Gastrocnemius medialis (tissue), 4 donors: ENCODE data around the gene PRUNE2. TPM values are rescaled to one million over a fixed set of nuclear protein-coding genes. Genes with fewer than 3 reads are reported as not detected.

Experiments used
- ATAC-seq, 2 donors: fragments of 150-250 bp; one replicate each; pipeline ENCODE4 v1.9.1; 2016
- DNase-seq, 2 donors: peaks; one replicate each; pipeline ENCODE4 v3.0.0-alpha.2; 2019
- H3K27ac ChIP-seq, 4 donors: fragments of 200-600 bp; sonication (generic); 1 replicate in 1 of 4; 2 replicates in 3 of 4; pipeline ENCODE4 v1.5.1; 2016 to 2018; ENCODE audit warnings: mild to moderate bottlenecking in 2 of 4, moderate library complexity in 1 of 4
- H3K27me3 ChIP-seq, 3 donors: fragments of 200-600 bp; sonication (generic) in 2 of 3; 1 replicate in 1 of 3; 2 replicates in 2 of 3; pipeline versions ENCODE4 v1.5.1 to v1.6.0; 2016 to 2019; ENCODE audit warnings: mild to moderate bottlenecking in 1 of 3, moderate library complexity in 1 of 3
- H3K36me3 ChIP-seq, 2 donors: fragments of 200-600 bp; sonication (generic) in 1 of 2; one replicate each; pipeline ENCODE4 v1.5.1; 2017 to 2018
- H3K4me1 ChIP-seq, 2 donors: fragments of 200-600 bp; sonication (generic) in 1 of 2; one replicate each; pipeline ENCODE4 v1.5.1; 2016 to 2017; ENCODE audit warnings: mild to moderate bottlenecking in 2 of 2
- H3K4me3 ChIP-seq, 4 donors: fragments of 200-600 bp; sonication (generic) in 3 of 4; 1 replicate in 1 of 4; 2 replicates in 3 of 4; pipeline ENCODE4 v1.5.1; 2016 to 2019; ENCODE audit warnings: mild to moderate bottlenecking in 2 of 4
- H3K9me3 ChIP-seq, 3 donors: fragments of 200-600 bp; sonication (generic) in 2 of 3; 1 replicate in 1 of 3; 2 replicates in 2 of 3; pipeline ENCODE4 v1.5.1; 2016 to 2019
- CTCF ChIP-seq, 5 experiments: fragments of 450-650 bp in 3 of 5; fragments of 200-600 bp in 2 of 5; sonication (generic) in 2 of 5; IDR thresholded peaks in 4 of 5; conservative IDR thresholded peaks in 1 of 5; 1 replicate in 4 of 5; 2 replicates in 1 of 5; pipeline ENCODE4 v1.5.1; 2016 to 2019; ENCODE audit warnings: antibody characterized with exemption in 5 of 5, mild to moderate bottlenecking in 3 of 5, moderate library complexity in 3 of 5
- POLR2A ChIP-seq, 2 donors: fragments of 450-650 bp; IDR thresholded peaks; one replicate each; pipeline ENCODE4 v1.6.1; 2017; ENCODE audit warnings: antibody characterized with exemption in 2 of 2, mild to moderate bottlenecking in 2 of 2, moderate library complexity in 2 of 2
- in situ Hi-C, 4 donors: fragments of 200-750 bp; cut with MboI; loops; one replicate each; pipeline versions ENCODE4 v1.15.0 to v1.8.0; 2017; ENCODE audit warnings: low sequenced_read_pairs in 4 of 4
- intact Hi-C: fragments of 100-400 bp; cut with DNase I; formaldehyde crosslinking; loops from one replicate; pipeline ENCODE4 v1.15.1; 2023; ENCODE audit warnings: low total_unique reads
- total RNA-seq, 4 donors: library from RNA; depleted of rRNA; stranded (reverse); fragments of >200 nt; gene quantifications; one replicate each; pipeline versions ENCODE4 v1.1.0 to v1.2.3, GENCODE V29; 2016

Gene PRUNE2
- total RNA-seq, 4 donors from 2014 or later = 1.6 to 43.5 (median 11.0) TPM

- in situ Hi-C loops = no loop called here
- ATAC-seq = no peak
- Histone ChIP-seq H3K4me3 (no peak overlapping the region), H3K36me3 (no peaks in the 10 kb centered on the region), H3K27me3 (no peaks in the 10 kb centered on the region), H3K9me3 (no peaks in the 10 kb centered on the region), H3K27ac (no peak overlapping the region), H3K4me1 (no peaks in the 10 kb centered on the region)
- intact Hi-C loops = no loop called here
- no peak for DNase-seq
- TF ChIP-seq CTCF (IDR thresholded peaks at IDR 0.05 in 4 of 5, conservative IDR thresholded peaks at IDR 0.05 in 1 of 5) (no peak), POLR2A (IDR thresholded peaks at IDR 0.05) (no peak)
Measured at GRCh38 chr9:76878933-76879332, 27.0 kb downstream of the PRUNE2 start.

GRCh38 chr9:76877961-76878360 is 28.0 kb downstream of the PRUNE2 start:
- intact Hi-C loops (no loop called here), in situ Hi-C loops (no loop called here)
- DNase-seq (no peak), ATAC-seq (no peak)
- Histone ChIP-seq H3K4me3 (no peak overlapping the region), H3K4me1 (no peaks in the 10 kb centered on the region), H3K27me3 (no peaks in the 10 kb centered on the region), H3K27ac (no peak overlapping the region), H3K36me3 (no peaks in the 10 kb centered on the region), H3K9me3 (no peaks in the 10 kb centered on the region)
- no peak for TF ChIP-seq CTCF (IDR thresholded peaks at IDR 0.05 in 4 of 5, conservative IDR thresholded peaks at IDR 0.05 in 1 of 5)

GRCh38 chr9:76876098-76876497 is 29.8 kb downstream of the PRUNE2 start:
- Histone ChIP-seq H3K9me3 (no peaks in the 10 kb centered on the region), H3K36me3 (no peaks in the 10 kb centered on the region), H3K4me1 (no peaks in the 10 kb centered on the region), H3K4me3 (no peak overlapping the region), H3K27ac (peak overlapping the region in 2 of 4 donors; percentile 13 to 39), H3K27me3 (no peaks in the 10 kb centered on the region)
- in situ Hi-C loops (no loop called here), intact Hi-C loops (no loop called here)
- no peak for TF ChIP-seq POLR2A (IDR thresholded peaks at IDR 0.05)
- TF ChIP-seq CTCF (IDR thresholded peaks at IDR 0.05 in 4 of 5, conservative IDR thresholded peaks at IDR 0.05 in 1 of 5) = no peak
- DNase-seq (no peak), ATAC-seq (no peak)

GRCh38 chr9:76873821-76874220 is 32.1 kb downstream of the PRUNE2 start:
- no peak overlapping the region for H3K4me3 ChIP-seq
- no peak for DNase-seq
- no peaks in the 10 kb centered on the region for H3K27me3 ChIP-seq
- ATAC-seq = no peak
- intact Hi-C loops (no loop called here), in situ Hi-C loops (no loop called here)
- TF ChIP-seq CTCF (IDR thresholded peaks at IDR 0.05 in 4 of 5, conservative IDR thresholded peaks at IDR 0.05 in 1 of 5) (no peak), POLR2A (IDR thresholded peaks at IDR 0.05) (no peak)
- H3K9me3 ChIP-seq = no peaks in the 10 kb centered on the region
- no peak overlapping the region for H3K27ac ChIP-seq
- no peaks in the 10 kb centered on the region for H3K36me3 ChIP-seq
- no peaks in the 10 kb centered on the region for H3K4me1 ChIP-seq

DNA sequence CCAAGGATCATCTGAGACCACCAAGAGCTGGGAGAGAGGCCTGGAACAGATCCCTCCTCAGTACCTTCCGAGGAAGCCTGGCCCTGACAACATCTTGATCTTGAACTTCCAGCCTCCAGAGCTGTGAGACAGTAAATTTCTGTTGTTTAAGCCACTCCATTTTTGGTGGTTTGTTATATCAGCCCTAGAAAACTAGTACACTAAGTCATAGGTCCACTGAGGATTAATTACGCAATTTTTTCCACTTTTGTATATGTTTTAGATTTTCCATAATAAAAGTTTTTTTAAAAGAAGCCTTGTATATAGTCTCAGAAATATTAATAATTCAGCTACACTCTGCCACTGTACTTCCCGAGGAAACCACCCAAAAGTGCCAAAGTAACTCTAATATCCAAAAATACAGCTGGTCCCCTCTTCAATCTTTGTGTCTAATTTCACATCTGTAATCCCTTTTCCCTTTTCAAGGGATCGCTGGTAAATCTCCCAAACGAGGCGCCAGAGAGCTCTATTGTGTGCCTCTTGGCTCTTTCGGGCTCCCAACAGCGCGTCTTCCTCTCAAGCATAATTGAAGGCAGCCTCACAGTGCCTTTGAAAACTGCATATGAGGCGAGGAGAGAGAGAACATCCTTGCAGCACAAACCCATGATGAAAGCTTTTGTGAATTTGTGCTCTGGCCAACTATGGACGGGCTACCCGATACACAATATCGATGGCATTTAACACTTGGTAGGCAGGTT is 32.7 kb downstream of the PRUNE2 start:
- intact Hi-C loops = no loop called here
- no peaks in the 10 kb centered on the region for H3K36me3 ChIP-seq
- no peaks in the 10 kb centered on the region for H3K4me1 ChIP-seq
- H3K27me3 ChIP-seq = no peaks in the 10 kb centered on the region
- H3K4me3 ChIP-seq = no peak overlapping the region
- TF ChIP-seq POLR2A (IDR thresholded peaks at IDR 0.05) (no peak), CTCF (IDR thresholded peaks at IDR 0.05 in 4 of 5, conservative IDR thresholded peaks at IDR 0.05 in 1 of 5) (no peak)
- ATAC-seq (no peak), DNase-seq (no peak)
- in situ Hi-C loops = no loop called here
- peak overlapping the region in 1 of 4 donors; percentile 10 for H3K27ac ChIP-seq
- H3K9me3 ChIP-seq = no peaks in the 10 kb centered on the region
